K562 (cell line): ENCODE measurements around the gene MAML3. TPM values are rescaled to one million over a fixed set of nuclear protein-coding genes. Genes with fewer than 3 reads are reported as not detected.

Source experiments
- ATAC-seq: fragments of 200-7000 bp; cut with Tn5 transposase; 3 replicates; pipeline ENCODE4 v1.9.1; 2020; ENCODE audit warnings: moderate library complexity
- BruUV-seq: library from RNA; stranded (reverse); fragments of 400-500 nt; replicated peaks from 2 replicates; lab custom pipeline; 2021; lab: Mats Ljungman, UMichigan
- CTCF ChIA-PET: fragments of 300-600 bp; formaldehyde crosslinking; extraction: SDS; loops from one replicate; lab custom pipeline; 2021; ENCODE audit warnings: low intra/inter-chr PET ratio; lab: Yijun Ruan, JAX
- POLR2A ChIA-PET: fragments of 300-600, 350-650 bp; sonication (Branson Sonifier 250); formaldehyde crosslinking; extraction: SDS; loops from one replicate; lab custom pipeline; 2021; ENCODE audit warnings: antibody characterized with exemption, inconsistent platforms; lab: Yijun Ruan, JAX
- DNase-seq, 4 experiments: peaks; one replicate each; pipeline versions ENCODE4 v3.0.0 to v3.0.0-alpha.2; 2011 to 2018; ENCODE audit warnings: low spot score in 3 of 4, mixed read lengths in 3 of 4; ENCODE audit errors: extremely low read depth in 1 of 4
- FAIRE-seq: peaks from 2 replicates; lab custom pipeline; 2011; peaks lifted over from hg19 to GRCh38; lab: Jason Lieb, UNC
- H2AFZ ChIP-seq: 2 replicates; pipeline ENCODE4 v1.6.0; 2011; ENCODE audit warnings: low read depth, low read length, control low read depth, inconsistent platforms
- H3K27ac ChIP-seq: fragments of 200-600 bp; 3 replicates; pipeline ENCODE4 v1.8.0; 2011; ENCODE audit warnings: low read depth, mild to moderate bottlenecking, control low read depth, inconsistent platforms, low read length, moderate library complexity, mixed read lengths; ENCODE audit errors: extremely low read depth
- H3K27me3 ChIP-seq, 2 experiments: fragments of 300-600 bp in 1 of 2; 2 replicates in 1 of 2; 3 replicates in 1 of 2; pipeline versions ENCODE4 v1.6.0 to v1.8.0; 2011; ENCODE audit warnings: inconsistent platforms in 2 of 2, low read length in 2 of 2, mild to moderate bottlenecking in 1 of 2, mixed read lengths in 1 of 2, moderate library complexity in 1 of 2; ENCODE audit not compliant: control insufficient read depth in 2 of 2, insufficient read depth in 2 of 2
- H3K36me3 ChIP-seq: fragments of 300-600 bp; 3 replicates; pipeline ENCODE4 v1.8.0; 2011; ENCODE audit warnings: mild to moderate bottlenecking, low read length, inconsistent platforms; ENCODE audit not compliant: control insufficient read depth, insufficient read depth
- H3K4me1 ChIP-seq, 2 experiments: fragments of 200-600 bp in 1 of 2; replicated peaks in 1 of 2; 2 replicates in 1 of 2; 3 replicates in 1 of 2; pipeline versions ENCODE4 v1.5.1 to v1.8.0; 2011; ENCODE audit warnings: inconsistent platforms in 2 of 2, low read length in 2 of 2, mild to moderate bottlenecking in 1 of 2, mixed read lengths in 1 of 2, moderate library complexity in 1 of 2; ENCODE audit not compliant: control insufficient read depth in 2 of 2, insufficient read depth in 2 of 2
- H3K4me2 ChIP-seq: 2 replicates; pipeline ENCODE4 v1.6.1; 2011; ENCODE audit warnings: low read length, control low read depth, inconsistent platforms, mixed read lengths; ENCODE audit not compliant: insufficient read depth
- H3K4me3 ChIP-seq: fragments of 200-600 bp; sonication (generic), shearing (Covaris generic); 2 replicates; pipeline ENCODE4 v1.5.1; 2016; ENCODE audit warnings: control low read depth, inconsistent platforms
- H3K79me2 ChIP-seq: fragments of 200-600 bp; 3 replicates; pipeline ENCODE4 v1.8.0; 2011; ENCODE audit warnings: low read length, inconsistent platforms; ENCODE audit not compliant: control insufficient read depth, insufficient read depth
- H3K9ac ChIP-seq, 2 experiments: 2 replicates each; pipeline versions ENCODE4 v1.6.0 to v1.6.1; 2011; ENCODE audit warnings: low read depth in 2 of 2, low read length in 2 of 2, control low read depth in 1 of 2, inconsistent platforms in 1 of 2, mild to moderate bottlenecking in 1 of 2, mixed read lengths in 1 of 2; ENCODE audit not compliant: insufficient read depth in 1 of 2
- H3K9me1 ChIP-seq: one replicate; pipeline ENCODE4 v1.6.0; 2011; ENCODE audit warnings: inconsistent platforms, mild to moderate bottlenecking, low read length, moderate library complexity; ENCODE audit not compliant: control insufficient read depth, insufficient read depth
- H3K9me3 ChIP-seq: replicated peaks from 2 replicates; pipeline ENCODE4 v1.5.1; 2011; ENCODE audit warnings: low read depth, low read length, inconsistent platforms; ENCODE audit not compliant: control insufficient read depth, insufficient read depth
- H4K20me1 ChIP-seq: replicated peaks from 2 replicates; pipeline ENCODE4 v1.6.1; 2011; ENCODE audit warnings: low read length, inconsistent platforms, mixed read lengths; ENCODE audit not compliant: control insufficient read depth, insufficient read depth
- ATF3 ChIP-seq, 2 experiments: fragments of 450-650 bp in 1 of 2; sonication (generic) in 1 of 2; formaldehyde crosslinking in 1 of 2; IDR thresholded peaks in 1 of 2; conservative IDR thresholded peaks in 1 of 2; 2 replicates each; pipeline versions ENCODE4 v1.6.1 to v1.8.1; 2016 to 2023; ENCODE audit warnings: mild to moderate bottlenecking in 2 of 2, moderate library complexity in 2 of 2, inconsistent platforms in 1 of 2, missing genetic modification reagents in 1 of 2
- ATF7 ChIP-seq: fragments of 450-650 bp; IDR thresholded peaks from 2 replicates; pipeline ENCODE4 v1.7.1; 2014; ENCODE audit warnings: mild to moderate bottlenecking, moderate library complexity
- JUND ChIP-seq, 2 experiments: IDR thresholded peaks; 2 replicates in 1 of 2; 3 replicates in 1 of 2; pipeline ENCODE4 v1.6.1; 2011; ENCODE audit warnings: borderline replicate concordance in 2 of 2, low read depth in 2 of 2, low read length in 2 of 2, improper control_type of control experiment in 1 of 2, missing biosample characterization in 1 of 2, missing genetic modification characterization in 1 of 2, missing genetic modification reagents in 1 of 2
- WGBS: fragments of 100-300 bp; shearing (Covaris generic); methylation state at CpG from one replicate; pipeline ENCODE4 v1.1.6; 2016; ENCODE audit warnings: low coverage, mixed read lengths; ENCODE audit not compliant: insufficient coverage; ENCODE audit errors: missing lambda C conversion rate; 5-methylcytosine and 5-hydroxymethylcytosine counted together
- in situ Hi-C: fragments of 300-500 bp; cut with MboI; formaldehyde crosslinking; loops from 4 replicates; pipeline ENCODE4 v1.15.0; 2018; ENCODE audit warnings: inconsistent platforms, mixed read lengths
- intact Hi-C: fragments of 100-400 bp; cut with micrococcal nuclease; formaldehyde crosslinking; loops from 2 replicates; pipeline ENCODE4 v1.14.2; 2022
- polyA plus RNA-seq, 8 experiments: library from polyadenylated mRNA; depleted of rRNA in 4 of 8; stranded (reverse) in 5 of 8; unstranded in 3 of 8; fragments of >200 nt; fragmentation: Nextera tagmentation in 2 of 8; fragmentation: Illumina TruSeq in 1 of 8; extraction: Ambion mirVana in 2 of 8; extraction: Trizol in 1 of 8; gene quantifications; 2 replicates each; pipeline versions ENCODE4 v1.2.1 to v1.2.3, GENCODE V29; 2011 to 2014; ENCODE audit warnings: inconsistent platforms in 1 of 8, missing spikeins in 1 of 8
- total RNA-seq, 7 experiments: library from RNA; depleted of rRNA in 6 of 7; stranded (reverse); fragments of >200 nt in 6 of 7; fragmentation: Illumina TruSeq in 2 of 7; extraction: Trizol in 2 of 7; gene quantifications; 2 replicates each; pipeline versions ENCODE4 v1.2.1 to v1.2.3, GENCODE V29; 2011 to 2021; ENCODE audit warnings: low replicate concordance in 1 of 7
- TF ChIP-seq, protein P1 (sequence below), 3 experiments: fragments of 200-800 bp in 1 of 3; fragments of 250-450 bp in 1 of 3; fragments of 450-650 bp in 1 of 3; sonication (Bioruptor Pico) in 1 of 3; sonication (Bioruptor generic) in 1 of 3; formaldehyde crosslinking in 1 of 3; IDR thresholded peaks; 2 replicates each; pipeline versions ENCODE4 v1.6.1 to v1.8.0; 2016 to 2022; ENCODE audit warnings: mild to moderate bottlenecking in 2 of 3, missing genetic modification characterization in 2 of 3, missing compliant biosample characterization in 1 of 3, moderate library complexity in 1 of 3

The MAML3 gene
- total and polyA plus RNA-seq, 9 of the 15 experiments (the other 6 are each of a cell fraction or from before 2014, with no cell fraction given) = 0.01 to 0.55 (median 0.25) TPM

GRCh38 chr4:139903845-139904244 is 250.1 kb downstream of the MAML3 start:
- Histone ChIP-seq H4K20me1 (no peaks in the 10 kb centered on the region), H2AFZ (no peak overlapping the region), H3K79me2 (no peaks in the 10 kb centered on the region), H3K4me3 (no peak overlapping the region), H3K9me3 (no peaks in the 10 kb centered on the region), H3K9ac (no peak overlapping the region), H3K4me1 (no peaks in the 10 kb centered on the region), H3K4me2 (no peak overlapping the region), H3K27me3 (peaks cover 6 to 13% of the 10 kb centered on the region in 2 experiments), H3K9me1 (no peaks in the 10 kb centered on the region), H3K36me3 (no peaks in the 10 kb centered on the region), H3K27ac (no peak overlapping the region)
- intact Hi-C loops (no loop called here), in situ Hi-C loops (no loop called here)
- WGBS = 0% methylated on average over 2 of the region's 2 CpGs
- no peak for FAIRE-seq
- BruUV-seq = no TSS peak
- TF ChIP-seq, protein P1, sequence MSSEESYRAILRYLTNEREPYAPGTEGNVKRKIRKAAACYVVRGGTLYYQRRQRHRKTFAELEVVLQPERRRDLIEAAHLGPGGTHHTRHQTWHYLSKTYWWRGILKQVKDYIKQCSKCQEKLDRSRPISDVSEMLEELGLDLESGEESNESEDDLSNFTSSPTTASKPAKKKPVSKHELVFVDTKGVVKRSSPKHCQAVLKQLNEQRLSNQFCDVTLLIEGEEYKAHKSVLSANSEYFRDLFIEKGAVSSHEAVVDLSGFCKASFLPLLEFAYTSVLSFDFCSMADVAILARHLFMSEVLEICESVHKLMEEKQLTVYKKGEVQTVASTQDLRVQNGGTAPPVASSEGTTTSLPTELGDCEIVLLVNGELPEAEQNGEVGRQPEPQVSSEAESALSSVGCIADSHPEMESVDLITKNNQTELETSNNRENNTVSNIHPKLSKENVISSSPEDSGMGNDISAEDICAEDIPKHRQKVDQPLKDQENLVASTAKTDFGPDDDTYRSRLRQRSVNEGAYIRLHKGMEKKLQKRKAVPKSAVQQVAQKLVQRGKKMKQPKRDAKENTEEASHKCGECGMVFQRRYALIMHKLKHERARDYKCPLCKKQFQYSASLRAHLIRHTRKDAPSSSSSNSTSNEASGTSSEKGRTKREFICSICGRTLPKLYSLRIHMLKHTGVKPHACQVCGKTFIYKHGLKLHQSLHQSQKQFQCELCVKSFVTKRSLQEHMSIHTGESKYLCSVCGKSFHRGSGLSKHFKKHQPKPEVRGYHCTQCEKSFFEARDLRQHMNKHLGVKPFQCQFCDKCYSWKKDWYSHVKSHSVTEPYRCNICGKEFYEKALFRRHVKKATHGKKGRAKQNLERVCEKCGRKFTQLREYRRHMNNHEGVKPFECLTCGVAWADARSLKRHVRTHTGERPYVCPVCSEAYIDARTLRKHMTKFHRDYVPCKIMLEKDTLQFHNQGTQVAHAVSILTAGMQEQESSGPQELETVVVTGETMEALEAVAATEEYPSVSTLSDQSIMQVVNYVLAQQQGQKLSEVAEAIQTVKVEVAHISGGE (CRISPR knock-in tag; IDR thresholded peaks at IDR 0.05) = no peak
- TF ChIP-seq JUND (IDR thresholded peaks at IDR 0.05; ENCODE audit: borderline replicate concordance, low read depth, low read length) = peak; percentile 10; the same call in 1 of the 2 replicates
- TF ChIP-seq JUND (tag; IDR thresholded peaks at IDR 0.05; ENCODE audit: borderline replicate concordance, low read depth, low read length) = peak; percentile 27; the same call in 1 of the 3 replicates
- TF ChIP-seq ATF7 = peak; percentile 23; the same call in 1 of the 2 replicates
- TF ChIP-seq ATF3 (IDR thresholded peaks at IDR 0.05) = peak; percentile 79
- no peak for TF ChIP-seq ATF3 (CRISPR knock-in tag; conservative IDR thresholded peaks at IDR 0.05)
- ATAC-seq = no peak
- DNase-seq = no peak
- ChIA-PET POLR2A (no interaction called here), CTCF (no interaction called here)
